ENCODE data around the gene ATG101.

GRCh38 chr12:52063082-52063924, 6.5 kb upstream of the ATG101 start:
- no peak for TF ChIP-seq EZH2 (IDR thresholded peaks at IDR 0.05; ENCODE audit: insufficient read depth, poor library complexity, severe bottlenecking)
- no peak for TF ChIP-seq EZH2phosphoT487 (IDR thresholded peaks at IDR 0.05; ENCODE audit: insufficient read depth, low read depth)

Measured in GM23248 (cell line).